Neuronal stem cell (in vitro differentiated cells): Measurements from ENCODE around the gene WRNIP1.

Source experiments
- DNase-seq: peaks from one replicate; pipeline ENCODE4 v3.0.0-alpha.2; 2013; ENCODE audit warnings: low spot score
- H2AFZ ChIP-seq: one replicate; pipeline ENCODE4 v1.6.1; 2013; ENCODE audit warnings: mild to moderate bottlenecking, low read length, inconsistent platforms
- H2AK5ac ChIP-seq: 2 replicates; pipeline ENCODE4 v1.6.1; 2013; ENCODE audit warnings: low read depth, mild to moderate bottlenecking, inconsistent platforms, low read length, moderate library complexity, mixed read lengths
- H2BK120ac ChIP-seq: 2 replicates; pipeline ENCODE4 v1.6.1; 2013; ENCODE audit warnings: low read depth, mild to moderate bottlenecking, inconsistent platforms, low read length, moderate library complexity, mixed read lengths
- H2BK12ac ChIP-seq: one replicate; pipeline ENCODE4 v1.6.1; 2013; ENCODE audit warnings: low read length, inconsistent platforms
- H2BK15ac ChIP-seq: 2 replicates; pipeline ENCODE4 v1.6.1; 2013; ENCODE audit warnings: mild to moderate bottlenecking, low read length, inconsistent platforms, mixed read lengths
- H2BK5ac ChIP-seq: one replicate; pipeline ENCODE4 v1.6.1; 2013; ENCODE audit warnings: inconsistent platforms, mild to moderate bottlenecking, low read length, moderate library complexity
- H3K14ac ChIP-seq: one replicate; pipeline ENCODE4 v1.6.1; 2013; ENCODE audit warnings: low read length, inconsistent platforms
- H3K18ac ChIP-seq: 2 replicates; pipeline ENCODE4 v1.6.1; 2013; ENCODE audit warnings: low read length, inconsistent platforms
- H3K23ac ChIP-seq: 2 replicates; pipeline ENCODE4 v1.6.1; 2013; ENCODE audit warnings: low read depth, mild to moderate bottlenecking, mixed read lengths, low read length, inconsistent platforms; ENCODE audit not compliant: poor library complexity
- H3K27ac ChIP-seq: replicated peaks from 3 replicates; pipeline ENCODE4 v1.5.1; 2013; ENCODE audit warnings: low read length, inconsistent platforms
- H3K27me3 ChIP-seq, 3 experiments: 2 replicates each; pipeline ENCODE4 v1.6.1; 2013; ENCODE audit warnings: low read length in 3 of 3, mild to moderate bottlenecking in 2 of 3, inconsistent platforms in 1 of 3, low read depth in 1 of 3, mixed read lengths in 1 of 3, moderate library complexity in 1 of 3; ENCODE audit not compliant: control insufficient read depth in 3 of 3, insufficient read depth in 3 of 3
- H3K36me3 ChIP-seq, 2 donors: replicated peaks in 1 of 2; 2 replicates each; pipeline ENCODE4 v1.6.1; 2013; ENCODE audit warnings: low read length in 2 of 2; ENCODE audit not compliant: control insufficient read depth in 2 of 2, insufficient read depth in 2 of 2
- H3K4ac ChIP-seq: 2 replicates; pipeline ENCODE4 v1.6.1; 2013; ENCODE audit warnings: inconsistent platforms, mild to moderate bottlenecking, low read length, moderate library complexity
- H3K4me1 ChIP-seq, 2 donors: 1 replicate in 1 of 2; 2 replicates in 1 of 2; pipeline ENCODE4 v1.6.1; 2013; ENCODE audit warnings: low read length in 2 of 2, low read depth in 1 of 2; ENCODE audit not compliant: control insufficient read depth in 2 of 2, insufficient read depth in 1 of 2
- H3K4me2 ChIP-seq: one replicate; pipeline ENCODE4 v1.6.1; 2013; ENCODE audit warnings: mild to moderate bottlenecking, low read length, inconsistent platforms; ENCODE audit not compliant: insufficient read depth, poor library complexity, severe bottlenecking
- H3K4me3 ChIP-seq, 2 donors: 2 replicates each; pipeline ENCODE4 v1.5.1; 2013; ENCODE audit warnings: low read length in 2 of 2, mild to moderate bottlenecking in 2 of 2, inconsistent platforms in 1 of 2, moderate library complexity in 1 of 2
- H3K79me1 ChIP-seq: one replicate; pipeline ENCODE4 v1.6.1; 2013; ENCODE audit warnings: low read depth, mild to moderate bottlenecking, inconsistent platforms, low read length, moderate library complexity
- H3K9ac ChIP-seq: one replicate; pipeline ENCODE4 v1.6.1; 2013; ENCODE audit warnings: mild to moderate bottlenecking, low read depth, low read length, inconsistent platforms; ENCODE audit not compliant: poor library complexity
- H3K9me3 ChIP-seq, 2 donors: replicated peaks in 1 of 2; 2 replicates each; pipeline versions ENCODE3 to v1.6.1; 2013; ENCODE audit warnings: low read length in 2 of 2, mild to moderate bottlenecking in 2 of 2, inconsistent platforms in 1 of 2, low read depth in 1 of 2, mixed read lengths in 1 of 2, moderate library complexity in 1 of 2; ENCODE audit not compliant: control insufficient read depth in 2 of 2, insufficient read depth in 1 of 2
- H4K8ac ChIP-seq: one replicate; pipeline ENCODE4 v1.6.1; 2013; ENCODE audit warnings: low read depth, mild to moderate bottlenecking, inconsistent platforms, low read length, moderate library complexity
- H4K91ac ChIP-seq: one replicate; pipeline ENCODE4 v1.6.1; 2013; ENCODE audit warnings: low read length, low read depth, mild to moderate bottlenecking, inconsistent platforms; ENCODE audit not compliant: poor library complexity
- WGBS, 2 donors: extraction: QIAGEN DNeasy Blood & Tissue Kit; methylation state at CpG; one replicate each; pipeline ENCODE4 v1.1.7; 2013; ENCODE audit warnings: missing lambda C conversion rate in 2 of 2, mixed read lengths in 1 of 2; ENCODE audit not compliant: insufficient read length in 2 of 2, insufficient replicate concordance in 1 of 2; ENCODE audit errors: extremely low coverage in 2 of 2; 5-methylcytosine and 5-hydroxymethylcytosine counted together

Gene WRNIP1

DNA sequence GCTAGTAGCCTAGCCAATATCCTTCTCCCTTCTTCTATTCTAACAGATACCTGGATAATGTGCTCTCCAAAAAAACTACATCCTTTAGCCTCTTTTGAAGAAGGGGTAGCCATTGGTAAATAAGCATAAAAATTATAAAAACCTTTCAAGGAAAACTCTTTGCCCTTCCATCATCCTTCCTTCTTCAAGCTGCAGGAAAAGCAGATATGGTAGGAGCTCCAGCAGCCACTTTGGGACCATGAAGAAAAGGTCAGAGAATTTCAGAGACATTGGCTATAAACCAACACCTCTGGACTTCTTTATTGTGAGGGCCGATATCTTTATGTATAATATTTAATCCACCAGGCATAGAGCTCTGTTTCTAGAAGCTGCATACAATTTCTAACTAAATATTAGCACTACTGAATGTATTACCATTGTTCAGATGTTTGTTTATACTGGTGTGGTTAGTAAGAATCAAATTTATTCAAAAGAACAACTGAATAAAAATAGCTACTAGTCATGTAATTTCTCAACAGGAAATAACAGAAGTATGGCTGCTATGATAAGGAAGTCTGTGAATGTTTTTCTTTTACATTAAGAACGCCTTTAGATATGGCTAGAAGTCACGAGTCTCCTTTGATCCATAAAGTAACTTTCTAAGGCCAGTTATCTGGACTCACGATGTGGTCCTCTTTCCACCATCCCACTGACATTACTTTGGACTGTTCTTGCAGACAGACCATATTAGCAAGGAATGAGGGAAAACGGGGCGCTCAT, 46.7 kb upstream of the WRNIP1 start:
- Histone ChIP-seq H3K9ac (no peak overlapping the region), H3K27me3 (no peaks in the 10 kb centered on the region), H3K4ac (no peak overlapping the region), H3K23ac (no peak overlapping the region), H3K4me3 (no peak overlapping the region), H2BK15ac (no peak overlapping the region), H2AK5ac (no peak overlapping the region), H3K4me1 (no peaks in the 10 kb centered on the region), H3K36me3 (no peaks in the 10 kb centered on the region), H3K18ac (no peak overlapping the region), H3K14ac (no peak overlapping the region), H2BK5ac (no peak overlapping the region), H3K9me3 (peaks cover 0 to under 1% of the 10 kb centered on the region in 2 donors), H3K79me1 (no peaks in the 10 kb centered on the region), H2BK12ac (no peak overlapping the region), H4K91ac (no peak overlapping the region), H3K4me2 (no peak overlapping the region), H4K8ac (no peak overlapping the region), H2AFZ (no peak overlapping the region), H3K27ac (no peak overlapping the region), H2BK120ac (no peak overlapping the region)
- WGBS, 2 donors = no CpG with 5 or more reads among the region's 6 CpGs
- DNase-seq = no peak

DNA sequence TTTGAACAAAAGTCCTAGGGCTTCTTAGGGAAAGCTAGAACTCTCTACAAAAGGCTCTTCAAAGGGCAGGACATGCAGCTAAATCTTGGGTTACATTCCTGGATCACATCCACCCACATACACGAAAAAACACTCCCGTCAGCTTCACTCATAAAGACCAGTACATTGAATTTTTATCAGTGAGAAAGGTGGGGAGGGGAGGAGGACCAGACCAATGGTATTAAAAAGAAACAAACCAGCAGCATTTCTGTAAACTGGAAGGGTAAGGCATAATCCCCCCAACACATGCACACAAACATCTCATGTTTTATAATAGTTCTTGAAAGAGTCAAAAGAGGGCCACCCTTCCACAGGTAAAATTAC, 46.1 kb upstream of the WRNIP1 start:
- no peak overlapping the region for H4K91ac ChIP-seq
- H2AFZ ChIP-seq = no peak overlapping the region
- H3K4ac ChIP-seq = no peak overlapping the region
- H2BK12ac ChIP-seq = no peak overlapping the region
- H3K4me3 ChIP-seq = no peak overlapping the region
- H3K79me1 ChIP-seq = no peaks in the 10 kb centered on the region
- H3K18ac ChIP-seq = no peak overlapping the region
- H4K8ac ChIP-seq = no peak overlapping the region
- no peak overlapping the region for H3K27ac ChIP-seq
- H3K9me3 ChIP-seq = no peaks in the 10 kb centered on the region
- no CpG with 5 or more reads among the region's 2 CpGs for WGBS, 2 donors
- H2BK15ac ChIP-seq = no peak overlapping the region
- H2BK120ac ChIP-seq = no peak overlapping the region
- no peak for DNase-seq
- H3K9ac ChIP-seq = no peak overlapping the region
- no peak overlapping the region for H2AK5ac ChIP-seq
- H3K4me2 ChIP-seq = no peak overlapping the region
- H3K27me3 ChIP-seq = no peaks in the 10 kb centered on the region
- H3K4me1 ChIP-seq = no peaks in the 10 kb centered on the region
- no peak overlapping the region for H3K14ac ChIP-seq
- no peaks in the 10 kb centered on the region for H3K36me3 ChIP-seq
- H2BK5ac ChIP-seq = no peak overlapping the region
- H3K23ac ChIP-seq = no peak overlapping the region

DNA sequence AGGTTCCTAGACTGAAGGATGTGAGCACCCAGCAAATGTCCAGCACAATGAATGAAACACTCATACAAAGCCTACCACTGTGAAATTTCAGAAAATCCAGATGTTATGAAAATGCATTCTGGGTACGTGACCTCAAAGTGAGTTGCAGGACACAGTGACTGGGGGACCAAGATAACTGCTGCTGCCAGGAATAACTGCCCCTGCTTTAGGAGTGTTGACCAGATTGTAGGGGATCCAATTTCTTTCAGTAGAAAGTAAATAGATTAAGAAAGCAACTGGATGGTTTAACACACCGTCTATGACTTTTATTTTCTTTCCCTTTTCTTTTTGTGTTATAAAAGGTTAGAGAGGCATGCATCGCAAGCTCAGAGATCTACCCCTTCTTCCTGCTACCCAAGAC, 44.0 kb upstream of the WRNIP1 start:
- Histone ChIP-seq H2AFZ (no peak overlapping the region), H2BK15ac (no peak overlapping the region), H3K27ac (no peak overlapping the region), H4K8ac (no peak overlapping the region), H3K4me1 (peaks cover 0 to 2% of the 10 kb centered on the region in 2 donors), H3K4me3 (no peak overlapping the region), H3K9me3 (no peaks in the 10 kb centered on the region), H3K27me3 (no peaks in the 10 kb centered on the region), H3K14ac (no peak overlapping the region), H2AK5ac (no peak overlapping the region), H3K18ac (no peak overlapping the region), H3K79me1 (no peaks in the 10 kb centered on the region), H2BK12ac (no peak overlapping the region), H3K23ac (no peak overlapping the region), H3K9ac (no peak overlapping the region), H3K4ac (no peak overlapping the region), H2BK5ac (no peak overlapping the region), H3K4me2 (no peak overlapping the region), H4K91ac (no peak overlapping the region), H3K36me3 (no peaks in the 10 kb centered on the region), H2BK120ac (no peak overlapping the region)
- WGBS, 2 donors = no CpG with 5 or more reads among the region's 3 CpGs
- DNase-seq = no peak

DNA sequence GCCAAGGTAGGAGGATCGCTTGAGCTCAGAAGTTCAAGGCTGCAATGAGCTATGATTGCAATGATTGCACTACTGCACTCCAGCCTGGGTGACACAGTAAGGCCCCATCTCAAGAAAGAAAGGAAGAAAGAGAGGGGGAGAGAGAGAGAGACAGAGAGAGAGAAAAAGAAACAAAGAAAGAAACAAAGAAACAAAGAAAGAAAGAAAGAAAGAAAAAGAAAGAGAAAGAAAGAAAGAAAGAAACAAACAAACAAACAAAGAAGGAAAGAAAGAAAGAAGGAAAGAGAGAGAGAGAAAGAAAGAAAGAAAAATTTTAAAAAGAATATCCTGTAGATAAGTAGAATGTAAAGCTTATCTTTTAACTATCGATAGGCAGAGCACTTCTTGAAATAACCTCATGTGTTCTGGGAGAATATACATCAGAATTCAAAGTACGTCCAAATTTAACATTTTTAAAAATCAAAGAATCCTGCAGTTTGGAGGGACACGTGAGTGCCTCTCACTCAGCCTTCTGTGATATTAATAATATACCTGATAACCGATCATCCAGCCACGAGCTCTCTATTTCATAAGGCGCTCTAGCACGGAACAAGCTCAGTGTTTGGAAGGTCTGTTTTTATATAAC, 39.7 kb upstream of the WRNIP1 start:
- DNase-seq = no peak
- Histone ChIP-seq H3K36me3 (no peaks in the 10 kb centered on the region), H3K27me3 (peaks cover 0 to 3% (median 0%) of the 10 kb centered on the region in 3 experiments), H2BK120ac (no peak overlapping the region), H3K4me2 (no peak overlapping the region), H3K18ac (no peak overlapping the region), H2AFZ (peak overlapping the region; percentile 64), H4K8ac (no peak overlapping the region), H3K9me3 (no peaks in the 10 kb centered on the region), H4K91ac (no peak overlapping the region), H3K4me1 (peaks cover 2 to 3% of the 10 kb centered on the region in 2 donors), H3K4me3 (no peak overlapping the region), H3K79me1 (no peaks in the 10 kb centered on the region), H3K27ac (no peak overlapping the region), H3K23ac (no peak overlapping the region), H2BK5ac (no peak overlapping the region), H3K9ac (no peak overlapping the region), H2BK15ac (no peak overlapping the region), H2AK5ac (no peak overlapping the region), H3K4ac (no peak overlapping the region), H3K14ac (no peak overlapping the region), H2BK12ac (no peak overlapping the region)
- no CpG with 5 or more reads among the region's 8 CpGs for WGBS, 2 donors
